Hippocampal formation (tissue), 2 donors: ENCODE results near the gene MTG1.
"Not testable (repeated sequence)": the region's sequence is repeated elsewhere in the genome, so short reads cannot be mapped to it uniquely, and the experiment has no call there.

Experiments used
- DNase-seq, 2 donors: peaks; one replicate each; lab custom pipeline; 2025; lab: John Stamatoyannopoulos, UW

The MTG1 gene

GRCh38 chr10:133424102-133424501, 30.1 kb downstream of the MTG1 start:
- DNase-seq: not testable (repeated sequence)

- not testable (repeated sequence) for DNase-seq
Observed at GRCh38 chr10:133424601-133425000, 30.6 kb downstream of the MTG1 start, which contains the start of gene SPRN. Gene SPRN (minus strand): TSS chr10:133424625. CDS start chr10:133423681, 944 bp downstream.

GRCh38 chr10:133429571-133429970, 35.6 kb downstream of the MTG1 start:
- not testable (repeated sequence) for DNase-seq

GRCh38 chr10:133431888-133432613, 38.1 kb downstream of the MTG1 start:
- DNase-seq: not testable (repeated sequence)

GRCh38 chr10:133432789-133433188, 38.8 kb downstream of the MTG1 start:
- DNase-seq: not testable (repeated sequence)

- no peak for DNase-seq
Observed at GRCh38 chr10:133438711-133439273, 44.8 kb downstream of the MTG1 start.

GRCh38 chr10:133439517-133440461, 45.8 kb downstream of the MTG1 start:
- no peak for DNase-seq

- DNase-seq: no peak
Observed at GRCh38 chr10:133440633-133441285, 46.8 kb downstream of the MTG1 start.

GRCh38 chr10:133441356-133441755, 47.4 kb downstream of the MTG1 start:
- not testable (repeated sequence) for DNase-seq

GRCh38 chr10:133441780-133442179, 47.8 kb downstream of the MTG1 start:
- DNase-seq: no peak

- no peak for DNase-seq
Observed at GRCh38 chr10:133442191-133442966, 48.4 kb downstream of the MTG1 start.

GRCh38 chr10:133442967-133443924, 49.3 kb downstream of the MTG1 start:
- DNase-seq: no peak

- no peak for DNase-seq
Observed at GRCh38 chr10:133444342-133445267, 50.6 kb downstream of the MTG1 start.

GRCh38 chr10:133445268-133445732, 51.3 kb downstream of the MTG1 start:
- no peak for DNase-seq

GRCh38 chr10:133445751-133446708, 52.1 kb downstream of the MTG1 start:
- no peak for DNase-seq

- no peak for DNase-seq
Observed at GRCh38 chr10:133446979-133447378, 53.0 kb downstream of the MTG1 start.

GRCh38 chr10:133448120-133448519, 54.2 kb downstream of the MTG1 start:
- no peak for DNase-seq
